GM12878 (cell line): ENCODE results near the gene SAMD7. TPM values are rescaled to one million over a fixed set of nuclear protein-coding genes. Genes with fewer than 3 reads are reported as not detected.

Source experiments
- BACH1 ChIP-seq: fragments of 450-650 bp; IDR thresholded peaks from 2 replicates; pipeline ENCODE4 v1.6.1; 2017; ENCODE audit warnings: mild to moderate bottlenecking, borderline replicate concordance
- BCL11A ChIP-seq: IDR thresholded peaks from 2 replicates; pipeline ENCODE4 v1.6.1; 2011; ENCODE audit warnings: low read depth, low read length
- CBFB ChIP-seq: IDR thresholded peaks from 2 replicates; pipeline ENCODE4 v1.6.1; 2016; ENCODE audit warnings: antibody characterized with exemption, low read depth
- CHD2 ChIP-seq: IDR thresholded peaks from 2 replicates; pipeline ENCODE4 v1.6.1; 2011; ENCODE audit warnings: low read depth, low read length, improper control_type of control experiment, borderline replicate concordance
- CUX1 ChIP-seq: IDR thresholded peaks from 2 replicates; pipeline ENCODE4 v1.6.1; 2012; ENCODE audit warnings: improper control_type of control experiment, low read depth, low read length; ENCODE audit not compliant: insufficient replicate concordance
- EED ChIP-seq: sonication (generic); IDR thresholded peaks from 2 replicates; pipeline ENCODE4 v1.6.1; 2016; ENCODE audit warnings: antibody characterized with exemption, low read depth
- ESRRA ChIP-seq: IDR thresholded peaks from 2 replicates; pipeline ENCODE4 v1.6.1; 2012; ENCODE audit warnings: mild to moderate bottlenecking, low read length, improper control_type of control experiment
- ETV6 ChIP-seq, 2 experiments: fragments of 450-650 bp in 1 of 2; IDR thresholded peaks in 1 of 2; conservative IDR thresholded peaks in 1 of 2; 2 replicates each; pipeline ENCODE4 v1.6.1; 2014; ENCODE audit warnings: antibody characterized with exemption in 1 of 2, borderline replicate concordance in 1 of 2, low read depth in 1 of 2, mild to moderate bottlenecking in 1 of 2, moderate library complexity in 1 of 2
- IKZF2 ChIP-seq, 2 experiments: fragments of 450-650 bp; IDR thresholded peaks; 2 replicates each; pipeline ENCODE4 v1.6.1; 2017; ENCODE audit warnings: mild to moderate bottlenecking in 2 of 2, moderate library complexity in 2 of 2
- IRF4 ChIP-seq: IDR thresholded peaks from 2 replicates; pipeline ENCODE4 v1.6.1; 2011; ENCODE audit warnings: low read depth, low read length
- JUNB ChIP-seq: IDR thresholded peaks from 2 replicates; pipeline ENCODE4 v1.6.1; 2016; ENCODE audit warnings: antibody characterized with exemption, mild to moderate bottlenecking
- MEF2A ChIP-seq: IDR thresholded peaks from 2 replicates; pipeline ENCODE4 v1.6.1; 2011; ENCODE audit warnings: low read depth, mild to moderate bottlenecking, low read length, moderate library complexity; ENCODE audit not compliant: insufficient read depth
- MTA3 ChIP-seq: IDR thresholded peaks from 2 replicates; pipeline ENCODE4 v1.6.1; 2012; ENCODE audit warnings: low read length, inconsistent platforms, borderline replicate concordance
- RAD21 ChIP-seq: IDR thresholded peaks from 2 replicates; pipeline ENCODE4 v1.6.1; 2011; ENCODE audit warnings: mild to moderate bottlenecking, low read depth, low read length, moderate library complexity; ENCODE audit not compliant: insufficient read depth
- RELB ChIP-seq: fragments of 450-650 bp; IDR thresholded peaks from 2 replicates; pipeline ENCODE4 v1.6.1; 2017; ENCODE audit warnings: low read depth, mild to moderate bottlenecking, moderate library complexity
- SMARCA5 ChIP-seq: fragments of 450-650 bp; IDR thresholded peaks from 2 replicates; pipeline ENCODE4 v1.6.1; 2017; ENCODE audit warnings: mild to moderate bottlenecking
- SRF ChIP-seq, 2 experiments: IDR thresholded peaks; 2 replicates each; pipeline ENCODE4 v1.6.1; 2011; ENCODE audit warnings: low read depth in 2 of 2, low read length in 2 of 2, mild to moderate bottlenecking in 1 of 2, moderate library complexity in 1 of 2
- SUPT20H ChIP-seq: IDR thresholded peaks from 2 replicates; pipeline ENCODE4 v1.6.1; 2011; ENCODE audit warnings: low read depth, mild to moderate bottlenecking, low read length, moderate library complexity, borderline replicate concordance; ENCODE audit not compliant: control insufficient read depth
- TAF1 ChIP-seq: IDR thresholded peaks from 2 replicates; pipeline ENCODE4 v1.6.1; 2011; ENCODE audit warnings: mild to moderate bottlenecking, low read depth, low read length, borderline replicate concordance
- YY1 ChIP-seq: IDR thresholded peaks from 2 replicates; pipeline ENCODE4 v1.6.1; 2011; ENCODE audit warnings: low read depth, mild to moderate bottlenecking, low read length
- polyA plus RNA-seq, 11 experiments: library from polyadenylated mRNA; depleted of rRNA in 4 of 11; unstranded in 6 of 11; stranded (reverse) in 5 of 11; fragments of >200 nt; fragmentation: Nextera tagmentation in 4 of 11; fragmentation: Illumina TruSeq in 1 of 11; extraction: Ambion mirVana in 4 of 11; extraction: Trizol in 1 of 11; gene quantifications; 1 replicate in 1 of 11; 2 replicates in 10 of 11; pipeline versions ENCODE4 v1.2.1 to v1.2.3, GENCODE V29; 2011 to 2016; ENCODE audit warnings: inconsistent platforms in 2 of 11, missing spikeins in 2 of 11, low read depth in 1 of 11
- total RNA-seq, 4 experiments: library from RNA; depleted of rRNA in 3 of 4; stranded (reverse); fragments of >200 nt in 3 of 4; fragmentation: Illumina TruSeq in 1 of 4; extraction: Trizol in 1 of 4; gene quantifications; 2 replicates each; pipeline versions ENCODE4 v1.2.1 to v1.2.3, GENCODE V29; 2013 to 2021

SAMD7 gene
- total and polyA plus RNA-seq, 10 of the 15 experiments (the other 5 are each of a cell fraction or from before 2014, with no cell fraction given) = 0.03 to 0.11 (median 0.07) TPM; not detected in 3

- no peak for TF ChIP-seq CUX1
- peak; percentile 91 for TF ChIP-seq EED
- TF ChIP-seq SMARCA5 = no peak
- TF ChIP-seq YY1 = peak; percentile 55
- TF ChIP-seq RELB = peak; percentile 62; the same call in 1 of the 2 replicates
- TF ChIP-seq CBFB = 0 out of 2 replicates have a peak, but pooled peaks have one; percentile 35
- peak; percentile 86 to 91 for TF ChIP-seq IKZF2 (IDR thresholded peaks at IDR 0.05)
- peak; percentile 15; the same call in 1 of the 2 replicates for TF ChIP-seq RAD21
- TF ChIP-seq ESRRA = no peak
- peak; percentile 16; the same call in 1 of the 2 replicates for TF ChIP-seq MTA3
- TF ChIP-seq JUNB = peak; percentile 69
- TF ChIP-seq CHD2 = 0 out of 2 replicates have a peak, but pooled peaks have one; percentile 22
- TF ChIP-seq BACH1 = no peak
- TF ChIP-seq TAF1 = 0 out of 2 replicates have a peak, but pooled peaks have one; percentile 30
- peak in 1 of 2 experiments; percentile 57; a peak in 1 of 4 replicates for TF ChIP-seq ETV6 (conservative IDR thresholded peaks at IDR 0.05 in 1 of 2, IDR thresholded peaks at IDR 0.05 in 1 of 2; ENCODE audit: borderline replicate concordance in 1 of 2, low read depth in 1 of 2)
- TF ChIP-seq BCL11A = 0 out of 2 replicates have a peak, but pooled peaks have one; percentile 23
- peak; percentile 72 for TF ChIP-seq MEF2A
- peak; percentile 69; the same call in 1 of the 2 replicates for TF ChIP-seq IRF4
- no peak for TF ChIP-seq SRF (IDR thresholded peaks at IDR 0.05; ENCODE audit: low read depth in 2 of 2, low read length in 2 of 2)
- TF ChIP-seq SUPT20H = no peak
These were observed 42.9 kb downstream of the SAMD7 start (continued) for GRCh38 chr3:169954142-169954756.
